VCaP (cell line): Measurements from ENCODE around the gene PPARD.
A peak's percentile ranks its signal among the peaks of the same experiment; 100 is the strongest.

Experiments
- H3K27ac ChIP-seq: fragments of 450-650 bp; 2 replicates; pipeline ENCODE4 v1.5.1; 2017
- TF ChIP-seq, protein P1 (sequence below): fragments of 450-650 bp; conservative IDR thresholded peaks from 2 replicates; pipeline ENCODE4 v1.5.1; 2017; ENCODE audit warnings: mild to moderate bottlenecking, moderate library complexity

PPARD gene

DNA sequence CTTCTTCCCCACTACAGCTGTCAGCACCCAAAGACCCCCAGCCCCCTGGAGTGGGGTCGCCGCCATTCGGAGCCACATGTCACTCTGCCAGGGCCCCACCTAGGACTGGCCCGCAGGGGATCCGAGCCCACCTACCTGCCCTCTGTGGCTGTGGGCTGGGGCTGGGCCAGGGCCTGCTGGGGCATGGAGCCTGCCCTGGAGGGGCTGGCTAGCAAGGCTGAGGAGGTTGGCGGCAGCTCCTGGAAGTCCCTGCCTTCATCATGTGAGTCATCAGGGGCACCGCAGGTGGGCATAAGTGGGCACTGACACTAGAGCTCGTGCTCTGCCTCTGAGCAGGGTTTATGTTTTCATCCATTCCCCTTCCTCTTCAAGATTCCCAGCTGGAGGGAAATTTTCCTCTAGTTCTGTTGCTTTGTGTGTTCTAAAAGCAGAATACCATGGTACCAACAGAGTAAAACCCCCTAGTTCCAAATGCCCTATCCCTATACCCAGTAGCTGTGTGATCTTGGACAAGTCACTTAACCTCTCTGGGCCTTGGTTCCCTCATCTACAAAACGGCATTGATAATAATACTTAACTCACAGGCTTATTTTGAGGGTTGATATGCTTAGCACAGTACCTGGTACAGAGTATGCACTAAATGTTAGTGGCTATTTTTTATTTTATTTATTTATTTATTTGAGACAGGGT, 101.1 kb downstream of the PPARD start:
- H3K27ac ChIP-seq = no peak overlapping the region
- TF ChIP-seq, protein P1, sequence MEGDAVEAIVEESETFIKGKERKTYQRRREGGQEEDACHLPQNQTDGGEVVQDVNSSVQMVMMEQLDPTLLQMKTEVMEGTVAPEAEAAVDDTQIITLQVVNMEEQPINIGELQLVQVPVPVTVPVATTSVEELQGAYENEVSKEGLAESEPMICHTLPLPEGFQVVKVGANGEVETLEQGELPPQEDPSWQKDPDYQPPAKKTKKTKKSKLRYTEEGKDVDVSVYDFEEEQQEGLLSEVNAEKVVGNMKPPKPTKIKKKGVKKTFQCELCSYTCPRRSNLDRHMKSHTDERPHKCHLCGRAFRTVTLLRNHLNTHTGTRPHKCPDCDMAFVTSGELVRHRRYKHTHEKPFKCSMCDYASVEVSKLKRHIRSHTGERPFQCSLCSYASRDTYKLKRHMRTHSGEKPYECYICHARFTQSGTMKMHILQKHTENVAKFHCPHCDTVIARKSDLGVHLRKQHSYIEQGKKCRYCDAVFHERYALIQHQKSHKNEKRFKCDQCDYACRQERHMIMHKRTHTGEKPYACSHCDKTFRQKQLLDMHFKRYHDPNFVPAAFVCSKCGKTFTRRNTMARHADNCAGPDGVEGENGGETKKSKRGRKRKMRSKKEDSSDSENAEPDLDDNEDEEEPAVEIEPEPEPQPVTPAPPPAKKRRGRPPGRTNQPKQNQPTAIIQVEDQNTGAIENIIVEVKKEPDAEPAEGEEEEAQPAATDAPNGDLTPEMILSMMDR = no peak

GRCh38 chr6:35445691-35446090, 103.3 kb downstream of the PPARD start:
- TF ChIP-seq, protein P1 = no peak
- no peak overlapping the region for H3K27ac ChIP-seq

GRCh38 chr6:35448191-35448590, 105.8 kb downstream of the PPARD start:
- peak overlapping the region; percentile 3; the same call in 1 of the 2 replicates for H3K27ac ChIP-seq
- TF ChIP-seq, protein P1 = no peak

DNA sequence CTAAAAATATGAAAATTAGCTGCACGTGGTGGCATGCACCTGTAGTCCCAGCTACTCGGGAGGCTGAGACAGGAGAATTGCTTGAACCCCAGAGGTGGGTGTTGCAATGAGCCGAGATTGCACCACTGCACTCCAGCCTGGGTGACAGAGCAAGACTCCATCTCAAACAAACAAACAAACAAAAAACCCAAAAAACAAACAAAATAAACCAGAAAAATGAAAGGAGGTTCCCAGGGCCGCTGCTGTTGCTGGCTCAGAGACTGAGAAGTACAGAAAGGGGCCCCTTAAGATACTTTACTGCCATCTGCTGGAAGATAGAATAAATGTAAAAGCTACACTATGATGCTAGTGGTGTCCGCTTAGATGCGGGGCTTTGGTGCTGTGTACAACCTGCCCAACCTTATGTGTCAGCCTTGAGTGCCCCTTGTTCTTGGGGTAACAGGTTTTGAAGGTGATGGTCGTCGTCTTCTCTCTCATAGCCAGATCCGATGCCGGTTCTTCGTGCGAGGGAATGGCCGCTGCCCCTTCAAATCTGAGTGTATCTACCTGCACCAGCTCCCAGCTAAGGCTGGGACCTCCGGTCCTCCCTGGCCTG, 107.0 kb downstream of the PPARD start:
- TF ChIP-seq, protein P1 = peak; percentile 85
- H3K27ac ChIP-seq = no peak overlapping the region; the same call in 1 of the 2 replicates

DNA sequence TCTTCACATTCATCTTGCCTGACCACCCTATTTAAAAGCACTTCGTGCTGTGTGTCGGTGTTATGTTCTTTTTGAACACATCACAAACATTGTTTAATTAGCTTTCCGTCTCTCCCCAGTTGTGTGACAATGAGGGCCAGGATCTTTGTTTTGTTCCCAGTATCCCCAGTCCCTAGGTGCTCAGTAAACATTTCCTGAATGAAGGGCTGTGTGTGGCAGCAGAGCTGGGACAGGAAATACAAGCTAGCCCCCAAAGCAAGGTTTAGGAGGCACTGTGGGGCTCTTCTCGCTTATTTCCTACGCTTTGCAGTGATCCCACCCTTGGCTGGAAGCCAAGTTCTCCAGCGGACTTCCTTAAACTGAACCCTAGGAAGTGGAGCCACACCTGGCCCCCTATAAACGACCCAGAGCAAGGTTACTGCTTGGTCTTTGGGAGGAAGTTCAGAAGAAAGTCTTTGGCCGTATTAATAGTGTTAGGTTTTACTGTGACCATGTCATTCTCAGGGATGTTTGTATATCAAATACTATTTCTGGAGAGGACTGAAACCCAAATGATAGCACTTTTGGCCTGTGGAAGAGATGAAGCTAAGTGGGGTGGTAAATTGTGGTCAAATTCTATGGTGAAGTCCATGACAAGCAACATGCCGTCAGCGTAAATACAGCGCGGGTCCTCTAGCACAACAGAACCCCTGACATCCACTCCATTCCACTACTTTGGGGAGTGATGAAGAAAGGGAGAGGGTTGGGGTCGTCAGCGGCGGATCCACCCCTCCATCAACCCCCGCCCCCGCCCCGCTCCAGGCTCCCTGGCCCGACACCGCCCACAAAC, 109.2 kb downstream of the PPARD start:
- peak overlapping the region; percentile 72; the same call in 1 of the 2 replicates for H3K27ac ChIP-seq
- TF ChIP-seq, protein P1 = no peak

DNA sequence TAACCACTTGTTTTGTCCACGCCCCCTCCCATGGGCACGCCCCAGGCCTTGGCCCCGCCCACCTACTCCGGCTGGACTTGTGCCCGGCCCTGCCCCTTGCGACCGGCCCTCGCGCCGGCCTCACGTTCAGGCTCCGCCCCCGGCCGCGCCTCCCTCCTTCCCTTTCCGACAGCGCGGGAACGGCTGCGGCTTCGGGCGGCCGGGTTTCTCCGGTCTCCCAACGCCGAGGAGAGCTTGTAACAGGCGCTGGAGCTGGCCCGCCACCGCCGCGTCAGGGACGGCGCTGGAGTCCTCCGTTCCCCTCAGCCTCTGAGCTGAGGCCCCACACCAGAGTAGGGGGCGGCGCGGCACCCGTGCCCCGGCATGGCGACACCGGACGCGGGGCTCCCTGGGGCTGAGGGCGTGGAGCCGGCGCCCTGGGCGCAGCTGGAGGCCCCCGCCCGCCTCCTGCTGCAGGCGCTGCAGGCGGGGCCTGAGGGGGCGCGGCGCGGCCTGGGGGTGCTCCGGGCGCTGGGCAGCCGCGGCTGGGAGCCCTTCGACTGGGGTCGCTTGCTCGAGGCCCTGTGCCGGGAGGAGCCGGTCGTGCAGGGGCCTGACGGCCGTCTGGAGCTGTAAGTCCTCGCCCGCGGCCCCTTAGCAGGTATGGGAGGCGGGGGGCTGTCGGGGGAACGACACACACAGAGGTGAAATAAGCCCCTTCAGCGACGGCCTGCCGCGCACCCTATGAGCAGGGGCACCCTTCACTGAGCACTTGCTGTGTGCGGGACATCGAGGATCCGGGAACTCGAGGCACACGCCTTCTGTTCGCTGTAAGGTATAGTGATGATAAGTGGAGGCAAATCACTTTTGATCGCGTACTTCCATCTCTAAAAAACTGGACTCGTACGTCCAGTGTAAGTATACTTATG, 110.1 kb downstream of the PPARD start, which contains the start of gene FANCE:
Gene FANCE, plus strand, starts transcription at position 156 of the 908 bp plus-strand sequence. Its CDS starts 208 bp downstream, at position 364.
- TF ChIP-seq, protein P1 = no peak
- H3K27ac ChIP-seq = peak within 1 kb of the TSS; percentile 72
